22Rv1 (cell line): Measurements from ENCODE around the gene FADS2.

ENCODE experiments used
- CTCF ChIP-seq: fragments of 450-650 bp; IDR thresholded peaks from 2 replicates; pipeline ENCODE4 v1.5.1; 2017; ENCODE audit warnings: mild to moderate bottlenecking
- ZFX ChIP-seq: fragments of 450-650 bp; IDR thresholded peaks from 2 replicates; pipeline ENCODE4 v1.6.1; 2017; ENCODE audit warnings: antibody characterized with exemption, borderline replicate concordance

GRCh38 chr11:61792310-61793082, 35.6 kb upstream of the FADS2 start, which contains the start of the genes FEN1 and TMEM258:
- TF ChIP-seq CTCF (no peak; the same call in 1 of the 2 replicates), ZFX (no peak)
